GM19193 (cell line): ENCODE measurements around the gene COMTD1.

Experiments used
- POLR2A ChIP-seq: IDR thresholded peaks from 4 replicates; pipeline ENCODE4 v1.6.1; 2011; ENCODE audit not compliant: insufficient read depth, insufficient read length; ENCODE audit errors: extremely low read depth

Gene COMTD1

GRCh38 chr10:75234683-75235374 is 928 bp downstream of the COMTD1 start:
- TF ChIP-seq POLR2A, result no peak

DNA sequence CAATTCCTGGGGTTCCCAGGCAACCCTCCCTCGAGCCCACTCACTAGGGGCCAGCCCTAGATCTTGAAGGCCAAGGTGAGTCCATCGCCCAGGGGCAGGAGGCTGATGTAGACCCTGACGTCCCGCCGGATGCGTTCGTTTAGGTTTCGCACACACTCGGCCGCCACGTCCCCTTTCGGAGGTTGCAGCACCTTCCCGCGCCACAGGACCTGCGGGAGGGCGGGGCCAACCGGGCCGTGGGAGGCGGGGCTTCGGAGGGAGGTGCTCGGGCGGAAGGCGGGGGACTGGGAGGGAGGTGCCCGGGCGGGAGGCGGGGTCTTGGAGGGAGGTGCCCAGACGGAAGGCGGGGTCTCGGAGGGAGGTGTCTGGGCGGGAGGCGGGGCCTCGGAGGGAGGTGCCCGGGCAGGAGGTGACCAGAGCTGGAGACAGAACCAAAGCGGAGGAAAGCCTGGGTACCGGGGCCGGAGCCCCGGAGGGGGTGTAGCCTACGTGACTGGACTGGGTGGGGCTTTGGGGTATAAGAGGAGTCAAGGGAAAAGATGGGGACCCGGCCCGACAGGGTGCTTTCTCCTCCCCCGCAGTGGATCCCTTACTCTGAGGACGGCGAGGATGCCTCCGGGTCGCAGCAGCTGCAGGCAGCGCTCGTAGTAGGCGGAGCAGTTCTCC is 1.6 kb downstream of the COMTD1 start:
- TF ChIP-seq POLR2A, result peak; percentile 7

DNA sequence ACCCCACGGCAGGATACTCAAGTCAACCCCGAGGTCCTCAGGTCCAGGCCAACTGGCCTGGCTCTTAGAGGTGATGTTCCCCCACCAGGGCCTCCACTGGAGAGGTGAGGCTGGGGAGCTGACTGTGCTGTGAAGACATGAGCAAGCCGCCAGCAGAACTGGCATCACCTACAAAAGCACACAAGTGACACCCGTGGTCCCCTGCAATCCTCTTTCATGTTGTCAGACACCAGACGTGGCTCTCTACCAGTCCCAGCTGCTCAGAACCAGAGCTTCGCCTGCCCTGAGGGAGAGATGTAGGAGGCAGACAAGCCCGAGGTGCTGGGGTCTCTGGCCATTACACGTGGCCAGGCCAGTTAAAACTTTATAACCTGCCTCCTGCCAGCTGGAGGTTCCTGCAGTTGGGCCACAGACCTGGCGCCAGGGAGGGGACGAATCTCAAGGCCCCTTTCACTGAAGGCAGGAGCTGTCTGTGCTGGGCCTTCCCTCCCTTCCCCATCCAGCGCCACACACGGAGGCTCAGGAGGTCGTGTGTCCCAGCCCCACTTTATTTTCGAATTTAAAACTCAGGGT is 2.2 kb downstream of the COMTD1 start:
- TF ChIP-seq POLR2A, result no peak

GRCh38 chr10:75231672-75232581 is 3.8 kb downstream of the COMTD1 start:
- TF ChIP-seq POLR2A, result no peak

DNA sequence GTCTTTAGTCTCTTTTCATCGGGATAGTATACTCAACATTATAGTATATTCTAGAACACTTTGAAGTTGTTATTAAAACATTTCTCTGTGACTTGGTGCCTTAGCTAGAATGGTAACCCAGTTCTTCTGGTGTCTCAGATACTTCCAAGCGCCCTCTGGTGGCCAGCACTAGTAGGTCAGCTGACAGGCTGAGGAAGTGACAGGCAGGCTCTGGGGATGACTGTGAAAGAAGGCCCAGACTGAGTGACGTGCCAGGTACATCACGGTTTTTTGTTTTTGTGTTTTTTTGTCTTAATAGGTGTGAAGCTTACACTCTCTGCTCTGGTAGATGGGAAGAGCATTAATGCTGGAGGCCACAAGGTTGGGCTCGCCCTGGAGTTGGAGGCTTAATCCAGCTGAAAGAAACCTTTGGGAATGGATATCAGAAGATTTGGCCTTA is 5.1 kb downstream of the COMTD1 start:
- no peak for TF ChIP-seq POLR2A

- no peak for TF ChIP-seq POLR2A
These were observed 5.8 kb downstream of the COMTD1 start for GRCh38 chr10:75229971-75230370.

GRCh38 chr10:75228834-75229233 is 6.9 kb downstream of the COMTD1 start:
- no peak for TF ChIP-seq POLR2A

DNA sequence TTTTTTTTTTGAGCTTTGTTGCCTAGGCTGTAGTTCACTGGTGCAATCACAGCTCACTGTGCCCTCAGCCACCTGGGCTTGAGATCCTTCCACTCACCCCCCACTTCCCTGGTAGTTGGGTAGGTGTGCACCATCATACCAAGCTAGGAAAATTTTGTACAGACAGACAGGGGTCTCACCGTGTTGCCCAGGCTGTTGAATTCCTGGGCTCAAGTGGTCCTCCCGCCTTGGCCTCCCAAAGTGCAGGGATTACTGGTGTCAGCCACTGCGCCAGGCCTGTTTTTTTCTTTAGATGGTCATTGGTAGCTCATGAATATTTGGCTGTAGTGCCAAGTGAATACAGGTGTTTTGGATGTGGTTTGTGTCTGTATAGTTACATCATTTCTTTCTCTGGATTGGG is 7.5 kb downstream of the COMTD1 start:
- no peak for TF ChIP-seq POLR2A

GRCh38 chr10:75226656-75227055 is 9.1 kb downstream of the COMTD1 start:
- TF ChIP-seq POLR2A, result no peak

DNA sequence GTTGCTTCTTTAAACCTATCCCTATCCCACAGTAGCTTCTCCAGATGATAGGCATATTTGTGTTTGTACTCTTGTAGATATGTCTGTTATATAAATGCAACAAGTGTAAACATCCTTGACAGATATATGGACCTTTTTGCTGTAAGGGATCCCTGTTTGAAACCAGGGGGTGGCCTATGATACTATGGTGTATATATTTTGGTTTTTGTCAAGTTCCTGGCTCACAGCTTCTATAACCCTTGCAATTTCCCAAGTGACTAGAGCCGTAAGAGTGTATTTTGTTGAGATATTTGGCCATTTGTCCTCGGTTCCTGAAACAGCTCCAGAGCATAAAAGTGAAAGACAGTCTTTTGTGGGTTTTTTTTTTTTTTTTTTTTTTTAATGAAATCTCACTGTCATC is 9.7 kb downstream of the COMTD1 start:
- TF ChIP-seq POLR2A, result no peak

DNA sequence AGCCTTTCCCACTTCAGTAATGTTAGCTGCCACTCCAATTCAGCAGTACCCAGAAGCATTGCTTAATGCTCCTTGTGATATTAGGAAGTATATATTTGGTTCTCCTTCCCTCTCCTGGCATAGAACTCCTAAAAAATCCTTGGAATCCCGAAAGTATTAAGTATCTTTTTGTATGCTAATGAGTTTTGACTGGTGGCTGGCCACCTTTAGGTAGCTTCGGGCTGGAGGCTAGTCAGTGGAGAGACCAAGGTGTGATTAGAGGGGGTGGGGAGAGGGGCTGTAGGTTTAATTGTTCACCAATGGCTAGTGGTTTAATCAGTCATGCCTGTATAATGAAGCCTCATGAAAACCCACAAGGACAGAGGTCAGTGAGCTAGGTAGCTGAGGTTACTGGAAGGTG is 12.2 kb downstream of the COMTD1 start:
- TF ChIP-seq POLR2A, result no peak

DNA sequence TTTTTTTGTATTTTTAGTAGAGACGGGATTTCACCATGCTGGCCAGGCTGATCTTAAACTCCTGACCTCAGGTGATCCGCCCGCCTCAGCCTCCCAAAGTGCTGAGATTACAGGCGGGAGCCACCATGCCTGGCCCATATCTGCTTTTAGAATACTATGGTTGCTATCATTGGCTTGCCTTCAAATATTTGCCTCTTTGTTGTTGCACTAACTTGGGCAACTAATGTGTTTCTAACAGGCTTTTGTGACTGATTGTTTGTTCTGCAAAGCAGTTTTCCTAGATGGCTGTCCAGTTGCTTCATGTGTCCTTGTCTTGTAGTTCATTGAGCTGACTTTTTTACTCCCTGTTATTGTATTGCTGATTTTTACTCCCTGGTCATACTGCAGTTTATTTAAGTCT is 15.5 kb downstream of the COMTD1 start:
- no peak for TF ChIP-seq POLR2A

DNA sequence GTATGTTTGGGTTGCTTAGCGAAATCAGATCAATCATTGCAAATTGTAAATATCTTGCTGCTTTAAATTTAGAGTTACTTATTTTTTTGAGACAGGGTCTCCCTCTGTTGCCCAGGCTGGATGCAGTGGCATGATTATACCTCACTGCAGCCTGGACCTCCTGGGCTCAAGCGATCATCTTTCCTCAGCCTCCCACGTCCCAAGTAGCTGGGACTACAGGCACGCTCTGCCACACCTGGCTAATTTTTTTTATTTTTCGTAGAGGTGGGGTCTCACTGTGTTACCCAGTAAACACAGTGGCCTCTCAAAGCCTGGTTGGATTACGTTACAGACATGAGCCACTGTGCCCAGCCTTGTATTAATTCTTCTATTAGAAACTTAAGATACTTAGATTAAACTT is 23.4 kb downstream of the COMTD1 start:
- TF ChIP-seq POLR2A, result no peak

DNA sequence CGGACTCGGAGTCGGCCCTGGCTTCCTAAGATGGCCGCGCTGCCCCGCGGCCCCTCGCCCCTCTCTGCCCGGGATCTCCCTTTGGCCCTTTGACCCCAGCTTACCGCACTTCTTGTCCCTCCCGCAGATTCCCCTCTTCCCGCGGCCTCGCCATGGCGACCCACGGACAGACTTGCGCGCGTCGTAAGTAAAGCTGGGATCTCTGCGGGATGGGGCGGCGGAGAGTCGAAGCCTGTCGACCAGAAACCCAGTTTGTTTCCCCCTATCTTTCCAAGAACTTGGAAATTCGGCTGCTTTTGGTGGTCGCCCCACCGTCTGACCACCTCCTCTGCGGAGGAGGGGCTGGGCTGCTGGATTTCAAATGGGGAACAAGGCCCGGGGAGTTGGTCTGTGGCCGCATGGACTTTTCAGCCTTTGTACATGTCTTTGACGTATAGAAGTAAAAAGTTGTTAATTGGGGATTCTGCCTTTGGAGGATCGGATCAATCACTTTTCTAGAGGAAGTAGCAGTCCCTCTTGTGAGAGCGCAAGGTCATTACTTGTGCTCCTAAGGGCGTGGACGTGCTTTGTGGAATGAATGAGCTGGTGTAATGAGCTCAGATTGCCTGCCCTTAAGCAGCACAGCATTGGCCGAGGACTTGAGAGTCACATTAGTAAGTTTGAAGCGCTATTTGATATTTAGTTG is 24.6 kb downstream of the COMTD1 start:
- no peak for TF ChIP-seq POLR2A

- peak; percentile 68 for TF ChIP-seq POLR2A
These were observed 25.3 kb downstream of the COMTD1 start, which contains the start of gene VDAC2 for GRCh38 chr10:75210282-75211006. Gene VDAC2, plus strand, starts transcription at chr10:75210796. Its CDS starts 363 bp downstream, at chr10:75211159.

- no peak for TF ChIP-seq POLR2A
These were observed 25.9 kb downstream of the COMTD1 start for GRCh38 chr10:75209921-75210281.
